HepG2 (cell line): ENCODE results near the gene SERAC1. TPM values are rescaled to one million over a fixed set of nuclear protein-coding genes. Genes with fewer than 3 reads are reported as not detected.

Source experiments
- ATAC-seq: fragments of 200-7000 bp; cut with Tn5 transposase; 3 replicates; pipeline ENCODE4 v1.9.1; 2020; ENCODE audit warnings: mild to moderate bottlenecking, moderate library complexity
- BruUV-seq: library from RNA; stranded (reverse); fragments of 400-500 nt; replicated peaks from 2 replicates; lab custom pipeline; 2021; lab: Mats Ljungman, UMichigan
- CTCF ChIA-PET: fragments of 300-600 bp; formaldehyde crosslinking; extraction: SDS; loops from one replicate; lab custom pipeline; 2021; ENCODE audit warnings: low total read pairs, inconsistent platforms, low intra/inter-chr PET ratio; lab: Yijun Ruan, JAX
- POLR2A ChIA-PET: fragments of 350-600 bp; sonication (Branson Sonifier 250); formaldehyde crosslinking; loops from one replicate; lab custom pipeline; 2020; ENCODE audit warnings: antibody characterized with exemption, inconsistent platforms; lab: Yijun Ruan, JAX
- DNase-seq: peaks from one replicate; pipeline ENCODE4 v3.0.0-alpha.2; 2015; ENCODE audit warnings: low spot score
- FAIRE-seq: peaks from 3 replicates; lab custom pipeline; 2011; peaks lifted over from hg19 to GRCh38; lab: Jason Lieb, UNC
- H2AFZ ChIP-seq: one replicate; pipeline ENCODE4 v1.6.1; 2011; ENCODE audit warnings: low read length, inconsistent platforms
- H3K27ac ChIP-seq: fragments of 300-600 bp; 3 replicates; pipeline ENCODE4 v1.8.0; 2011; ENCODE audit warnings: mixed run types, mild to moderate bottlenecking, mixed read lengths, low read length, inconsistent platforms; ENCODE audit not compliant: insufficient read depth; ENCODE audit errors: extremely low read length
- H3K27me3 ChIP-seq, 2 experiments: fragments of 200-600 bp in 1 of 2; 2 replicates in 1 of 2; 3 replicates in 1 of 2; pipeline versions ENCODE4 v1.6.0 to v1.8.0; 2011; ENCODE audit warnings: low read length in 2 of 2, mild to moderate bottlenecking in 2 of 2, moderate library complexity in 2 of 2, inconsistent platforms in 1 of 2; ENCODE audit not compliant: insufficient read depth in 2 of 2, control insufficient read depth in 1 of 2
- H3K36me3 ChIP-seq, 2 experiments: fragments of 200-600 bp in 1 of 2; replicated peaks in 1 of 2; 2 replicates in 1 of 2; 3 replicates in 1 of 2; pipeline versions ENCODE4 v1.5.1 to v1.8.0; 2011; ENCODE audit warnings: low read length in 2 of 2, inconsistent platforms in 1 of 2; ENCODE audit not compliant: insufficient read depth in 2 of 2, control insufficient read depth in 1 of 2
- H3K4me1 ChIP-seq: 2 replicates; pipeline ENCODE4 v1.5.1; 2012; ENCODE audit warnings: low read length, inconsistent platforms; ENCODE audit not compliant: insufficient read depth
- H3K4me2 ChIP-seq: 2 replicates; pipeline ENCODE4 v1.6.0; 2011; ENCODE audit warnings: low read depth, low read length, inconsistent platforms
- H3K4me3 ChIP-seq, 3 experiments: fragments of 200-600 bp in 1 of 3; sonication (generic), shearing (Covaris generic) in 1 of 3; replicated peaks in 1 of 3; 2 replicates each; pipeline ENCODE4 v1.5.1; 2011 to 2016; ENCODE audit warnings: low read length in 3 of 3, inconsistent platforms in 2 of 3, low read depth in 2 of 3, mild to moderate bottlenecking in 2 of 3, control low read depth in 1 of 3, mixed read lengths in 1 of 3; ENCODE audit not compliant: insufficient read depth in 1 of 3
- H3K79me2 ChIP-seq: one replicate; pipeline ENCODE4 v1.6.1; 2011; ENCODE audit warnings: low read length, inconsistent platforms; ENCODE audit not compliant: insufficient read depth
- H3K9ac ChIP-seq: 2 replicates; pipeline ENCODE4 v1.6.0; 2011; ENCODE audit warnings: mild to moderate bottlenecking, low read depth, low read length, inconsistent platforms; ENCODE audit not compliant: insufficient read depth
- H3K9me3 ChIP-seq: 2 replicates; pipeline ENCODE4 v1.5.1; 2012; ENCODE audit warnings: mild to moderate bottlenecking, low read length
- H4K20me1 ChIP-seq: 2 replicates; pipeline ENCODE4 v1.6.0; 2011; ENCODE audit warnings: inconsistent platforms, mild to moderate bottlenecking, low read length, moderate library complexity; ENCODE audit not compliant: insufficient read depth
- CBX1 ChIP-seq: IDR thresholded peaks from one replicate; pipeline ENCODE4 v1.6.1; 2016; ENCODE audit warnings: antibody characterized with exemption, low read depth
- HNRNPH1 ChIP-seq: fragments of 200-400 bp; formaldehyde crosslinking; optimal IDR thresholded peaks from 2 replicates; pipeline ENCODE3; 2017; ENCODE audit warnings: mild to moderate bottlenecking, low read depth, low read length
- MAFF ChIP-seq: IDR thresholded peaks from 2 replicates; pipeline ENCODE4 v1.6.1; 2011; ENCODE audit warnings: low read depth, low read length, improper control_type of control experiment
- MTF2 ChIP-seq: sonication (generic); formaldehyde crosslinking; IDR thresholded peaks from 2 replicates; pipeline ENCODE4 v1.5.0; 2020; ENCODE audit warnings: missing genetic modification reagents, borderline replicate concordance
- RFX3 ChIP-seq: IDR thresholded peaks from 2 replicates; pipeline ENCODE4 v1.6.1; 2016; ENCODE audit warnings: missing biosample characterization, missing genetic modification reagents
- TCF7L2 ChIP-seq: IDR thresholded peaks from 2 replicates; pipeline ENCODE4 v1.6.1; 2011; ENCODE audit warnings: mild to moderate bottlenecking, low read depth, low read length, moderate library complexity
- ZNF17 ChIP-seq: sonication (generic); formaldehyde crosslinking; IDR thresholded peaks from 2 replicates; pipeline ENCODE4 v1.5.0; 2020; ENCODE audit warnings: mild to moderate bottlenecking, missing genetic modification reagents
- ZNF776 ChIP-seq: sonication (generic); formaldehyde crosslinking; IDR thresholded peaks from 2 replicates; pipeline ENCODE4 v1.4.0; 2020; ENCODE audit warnings: mild to moderate bottlenecking, missing genetic modification reagents
- WGBS: methylation state at CpG from one replicate; pipeline ENCODE4 v1.1.6; 2017; ENCODE audit warnings: low lambda C conversion rate; 5-methylcytosine and 5-hydroxymethylcytosine counted together
- in situ Hi-C: cut with HindIII; loops from 2 replicates; pipeline ENCODE4 v1.10.0; 2017; ENCODE audit warnings: low pct_unique_long_range_greater_than_20kb; ENCODE audit not compliant: extremely low pct_ligation_motif_present
- intact Hi-C: fragments of 100-400 bp; cut with micrococcal nuclease; formaldehyde crosslinking; loops from one replicate; pipeline ENCODE4 v1.10.0; 2022; ENCODE audit not compliant: unreplicated experiment
- polyA plus RNA-seq, 8 experiments: library from polyadenylated mRNA; depleted of rRNA in 3 of 8; stranded (reverse) in 7 of 8; unstranded in 1 of 8; fragments of >200 nt; fragmentation: Illumina TruSeq in 4 of 8; extraction: Trizol in 4 of 8; gene quantifications; 2 replicates each; pipeline versions ENCODE4 v1.2.1 to v1.2.3, GENCODE V29; 2011 to 2016; ENCODE audit warnings: low read depth in 4 of 8, missing spikeins in 1 of 8, mixed read lengths in 1 of 8; ENCODE audit not compliant: insufficient read depth in 1 of 8
- total RNA-seq, 5 experiments: library from RNA; depleted of rRNA; stranded (reverse); fragments of >200 nt; fragmentation: Illumina TruSeq; extraction: Trizol; gene quantifications; 2 replicates each; pipeline ENCODE4 v1.2.3, GENCODE V29; 2016; ENCODE audit warnings: low read depth in 1 of 5
- TF ChIP-seq, protein P1 (sequence below): sonication (generic); formaldehyde crosslinking; IDR thresholded peaks from 2 replicates; pipeline ENCODE4 v1.8.0; 2022; ENCODE audit warnings: mild to moderate bottlenecking, missing genetic modification reagents, moderate library complexity
- TF ChIP-seq, protein P2 (sequence below): sonication (generic); formaldehyde crosslinking; IDR thresholded peaks from 2 replicates; pipeline ENCODE4 v1.5.1; 2020; ENCODE audit warnings: missing genetic modification reagents, mild to moderate bottlenecking, borderline replicate concordance
- TF ChIP-seq, protein P3 (sequence below), 2 experiments: IDR thresholded peaks; 2 replicates each; pipeline ENCODE4 v1.6.1; 2011 to 2012; ENCODE audit warnings: low read length in 2 of 2, borderline replicate concordance in 1 of 2, low read depth in 1 of 2, mild to moderate bottlenecking in 1 of 2, moderate library complexity in 1 of 2
- TF ChIP-seq, protein P4 (sequence below): sonication (generic); formaldehyde crosslinking; IDR thresholded peaks from 2 replicates; pipeline ENCODE4 v1.8.1; 2022; ENCODE audit warnings: mild to moderate bottlenecking, missing genetic modification reagents
- TF ChIP-seq, protein P5 (sequence below): sonication (generic); formaldehyde crosslinking; IDR thresholded peaks from 2 replicates; pipeline ENCODE4 v1.4.0; 2020; ENCODE audit warnings: missing genetic modification reagents, borderline replicate concordance

SERAC1 gene
- total and polyA plus RNA-seq, 2 of the 13 experiments (the other 11 are each of a cell fraction or from before 2014, with no cell fraction given), result 4.5 to 8.1 TPM

DNA sequence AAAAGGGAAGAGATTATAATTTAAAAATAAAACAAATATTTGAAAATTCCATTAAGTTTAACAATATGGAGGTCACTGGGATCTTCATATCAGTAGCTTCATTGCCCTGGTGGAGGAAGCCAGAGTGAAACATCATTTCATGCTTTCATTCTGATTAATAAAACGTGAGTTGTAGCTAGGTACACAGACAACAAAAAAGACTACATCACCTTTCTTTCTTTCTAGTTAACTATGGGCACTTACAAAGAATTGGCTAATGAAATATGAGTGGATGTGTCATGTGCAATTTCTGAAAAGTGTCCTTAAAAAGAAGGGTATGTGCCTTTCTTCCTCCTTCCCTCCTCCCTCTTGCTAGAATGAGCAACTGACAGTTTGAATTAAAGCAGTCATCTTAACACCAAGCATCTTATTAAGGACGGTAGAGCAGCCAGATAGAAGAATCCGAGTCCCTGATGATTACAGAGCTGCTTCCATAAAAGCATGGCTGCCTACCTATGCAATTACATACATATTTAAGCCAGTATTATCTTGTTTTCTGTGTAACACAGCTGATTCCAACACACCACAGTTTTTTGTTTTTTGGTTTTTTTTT is 3.4 kb downstream of the SERAC1 start:
- no peak for ATAC-seq
- Histone ChIP-seq H2AFZ (no peak overlapping the region), H3K4me2 (no peak overlapping the region), H3K79me2 (peaks cover 7% of the 10 kb centered on the region), H3K9me3 (no peaks in the 10 kb centered on the region), H3K27me3 (no peaks in the 10 kb centered on the region; a peak in 1 of 5 replicates), H3K4me3 (no peak overlapping the region), H3K36me3 (no peaks in the 10 kb centered on the region), H3K9ac (no peak overlapping the region), H4K20me1 (no peaks in the 10 kb centered on the region), H3K27ac (no peak overlapping the region), H3K4me1 (peaks cover 19% of the 10 kb centered on the region)
- intact Hi-C loops (no loop called here), in situ Hi-C loops (no loop called here)
- no peak for FAIRE-seq
- DNase-seq, result no peak
- POLR2A ChIA-PET, result no interaction called here
- BruUV-seq, result no TSS peak
- 84% methylated on average over 3 of the region's 3 CpGs for WGBS
- CTCF ChIA-PET, result no interaction called here
- TF ChIP-seq RFX3 (CRISPR knock-in tag) (no peak), TCF7L2 (no peak), HNRNPH1 (no peak), CBX1 (no peak), ZNF17 (CRISPR knock-in tag) (no peak), MTF2 (CRISPR knock-in tag) (no peak), ZNF776 (CRISPR knock-in tag) (no peak), MAFF (no peak)
- TF ChIP-seq, protein P1, sequence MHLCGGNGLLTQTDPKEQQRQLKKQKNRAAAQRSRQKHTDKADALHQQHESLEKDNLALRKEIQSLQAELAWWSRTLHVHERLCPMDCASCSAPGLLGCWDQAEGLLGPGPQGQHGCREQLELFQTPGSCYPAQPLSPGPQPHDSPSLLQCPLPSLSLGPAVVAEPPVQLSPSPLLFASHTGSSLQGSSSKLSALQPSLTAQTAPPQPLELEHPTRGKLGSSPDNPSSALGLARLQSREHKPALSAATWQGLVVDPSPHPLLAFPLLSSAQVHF (CRISPR knock-in tag), result no peak
- TF ChIP-seq, protein P2, sequence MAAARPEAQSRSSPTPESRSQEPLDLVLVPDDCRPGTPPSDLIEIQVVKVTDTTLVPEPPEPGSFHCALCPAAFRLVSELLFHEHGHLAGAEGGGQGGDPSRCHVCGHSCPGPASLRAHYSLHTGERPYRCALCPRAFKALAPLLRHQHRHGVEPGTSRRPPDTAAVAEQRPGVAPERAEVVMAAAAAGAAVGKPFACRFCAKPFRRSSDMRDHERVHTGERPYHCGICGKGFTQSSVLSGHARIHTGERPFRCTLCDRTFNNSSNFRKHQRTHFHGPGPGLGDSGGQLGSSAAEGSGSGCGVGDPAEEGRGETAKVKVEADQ (CRISPR knock-in tag), result no peak
- TF ChIP-seq, protein P3, sequence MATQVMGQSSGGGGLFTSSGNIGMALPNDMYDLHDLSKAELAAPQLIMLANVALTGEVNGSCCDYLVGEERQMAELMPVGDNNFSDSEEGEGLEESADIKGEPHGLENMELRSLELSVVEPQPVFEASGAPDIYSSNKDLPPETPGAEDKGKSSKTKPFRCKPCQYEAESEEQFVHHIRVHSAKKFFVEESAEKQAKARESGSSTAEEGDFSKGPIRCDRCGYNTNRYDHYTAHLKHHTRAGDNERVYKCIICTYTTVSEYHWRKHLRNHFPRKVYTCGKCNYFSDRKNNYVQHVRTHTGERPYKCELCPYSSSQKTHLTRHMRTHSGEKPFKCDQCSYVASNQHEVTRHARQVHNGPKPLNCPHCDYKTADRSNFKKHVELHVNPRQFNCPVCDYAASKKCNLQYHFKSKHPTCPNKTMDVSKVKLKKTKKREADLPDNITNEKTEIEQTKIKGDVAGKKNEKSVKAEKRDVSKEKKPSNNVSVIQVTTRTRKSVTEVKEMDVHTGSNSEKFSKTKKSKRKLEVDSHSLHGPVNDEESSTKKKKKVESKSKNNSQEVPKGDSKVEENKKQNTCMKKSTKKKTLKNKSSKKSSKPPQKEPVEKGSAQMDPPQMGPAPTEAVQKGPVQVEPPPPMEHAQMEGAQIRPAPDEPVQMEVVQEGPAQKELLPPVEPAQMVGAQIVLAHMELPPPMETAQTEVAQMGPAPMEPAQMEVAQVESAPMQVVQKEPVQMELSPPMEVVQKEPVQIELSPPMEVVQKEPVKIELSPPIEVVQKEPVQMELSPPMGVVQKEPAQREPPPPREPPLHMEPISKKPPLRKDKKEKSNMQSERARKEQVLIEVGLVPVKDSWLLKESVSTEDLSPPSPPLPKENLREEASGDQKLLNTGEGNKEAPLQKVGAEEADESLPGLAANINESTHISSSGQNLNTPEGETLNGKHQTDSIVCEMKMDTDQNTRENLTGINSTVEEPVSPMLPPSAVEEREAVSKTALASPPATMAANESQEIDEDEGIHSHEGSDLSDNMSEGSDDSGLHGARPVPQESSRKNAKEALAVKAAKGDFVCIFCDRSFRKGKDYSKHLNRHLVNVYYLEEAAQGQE (IDR thresholded peaks at IDR 0.05; ENCODE audit: borderline replicate concordance in 1 of 2, low read depth in 1 of 2, low read length in 2 of 2), result no peak
- TF ChIP-seq, protein P4, sequence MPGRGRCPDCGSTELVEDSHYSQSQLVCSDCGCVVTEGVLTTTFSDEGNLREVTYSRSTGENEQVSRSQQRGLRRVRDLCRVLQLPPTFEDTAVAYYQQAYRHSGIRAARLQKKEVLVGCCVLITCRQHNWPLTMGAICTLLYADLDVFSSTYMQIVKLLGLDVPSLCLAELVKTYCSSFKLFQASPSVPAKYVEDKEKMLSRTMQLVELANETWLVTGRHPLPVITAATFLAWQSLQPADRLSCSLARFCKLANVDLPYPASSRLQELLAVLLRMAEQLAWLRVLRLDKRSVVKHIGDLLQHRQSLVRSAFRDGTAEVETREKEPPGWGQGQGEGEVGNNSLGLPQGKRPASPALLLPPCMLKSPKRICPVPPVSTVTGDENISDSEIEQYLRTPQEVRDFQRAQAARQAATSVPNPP (CRISPR knock-in tag), result no peak
- TF ChIP-seq, protein P5, sequence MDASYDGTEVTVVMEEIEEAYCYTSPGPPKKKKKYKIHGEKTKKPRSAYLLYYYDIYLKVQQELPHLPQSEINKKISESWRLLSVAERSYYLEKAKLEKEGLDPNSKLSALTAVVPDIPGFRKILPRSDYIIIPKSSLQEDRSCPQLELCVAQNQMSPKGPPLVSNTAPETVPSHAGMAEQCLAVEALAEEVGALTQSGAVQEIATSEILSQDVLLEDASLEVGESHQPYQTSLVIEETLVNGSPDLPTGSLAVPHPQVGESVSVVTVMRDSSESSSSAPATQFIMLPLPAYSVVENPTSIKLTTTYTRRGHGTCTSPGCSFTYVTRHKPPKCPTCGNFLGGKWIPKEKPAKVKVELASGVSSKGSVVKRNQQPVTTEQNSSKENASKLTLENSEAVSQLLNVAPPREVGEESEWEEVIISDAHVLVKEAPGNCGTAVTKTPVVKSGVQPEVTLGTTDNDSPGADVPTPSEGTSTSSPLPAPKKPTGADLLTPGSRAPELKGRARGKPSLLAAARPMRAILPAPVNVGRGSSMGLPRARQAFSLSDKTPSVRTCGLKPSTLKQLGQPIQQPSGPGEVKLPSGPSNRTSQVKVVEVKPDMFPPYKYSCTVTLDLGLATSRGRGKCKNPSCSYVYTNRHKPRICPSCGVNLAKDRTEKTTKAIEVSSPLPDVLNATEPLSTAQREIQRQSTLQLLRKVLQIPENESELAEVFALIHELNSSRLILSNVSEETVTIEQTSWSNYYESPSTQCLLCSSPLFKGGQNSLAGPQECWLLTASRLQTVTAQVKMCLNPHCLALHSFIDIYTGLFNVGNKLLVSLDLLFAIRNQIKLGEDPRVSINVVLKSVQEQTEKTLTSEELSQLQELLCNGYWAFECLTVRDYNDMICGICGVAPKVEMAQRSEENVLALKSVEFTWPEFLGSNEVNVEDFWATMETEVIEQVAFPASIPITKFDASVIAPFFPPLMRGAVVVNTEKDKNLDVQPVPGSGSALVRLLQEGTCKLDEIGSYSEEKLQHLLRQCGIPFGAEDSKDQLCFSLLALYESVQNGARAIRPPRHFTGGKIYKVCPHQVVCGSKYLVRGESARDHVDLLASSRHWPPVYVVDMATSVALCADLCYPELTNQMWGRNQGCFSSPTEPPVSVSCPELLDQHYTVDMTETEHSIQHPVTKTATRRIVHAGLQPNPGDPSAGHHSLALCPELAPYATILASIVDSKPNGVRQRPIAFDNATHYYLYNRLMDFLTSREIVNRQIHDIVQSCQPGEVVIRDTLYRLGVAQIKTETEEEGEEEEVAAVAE (CRISPR knock-in tag), result no peak
